Epidermal melanocyte (primary cell): ENCODE data around the gene CXCR5.

ENCODE experiments used
- DNase-seq: peaks from one replicate; pipeline ENCODE4 v3.0.0; 2011; ENCODE audit warnings: low spot score; ENCODE audit not compliant: insufficient read length

CXCR5 gene

DNA sequence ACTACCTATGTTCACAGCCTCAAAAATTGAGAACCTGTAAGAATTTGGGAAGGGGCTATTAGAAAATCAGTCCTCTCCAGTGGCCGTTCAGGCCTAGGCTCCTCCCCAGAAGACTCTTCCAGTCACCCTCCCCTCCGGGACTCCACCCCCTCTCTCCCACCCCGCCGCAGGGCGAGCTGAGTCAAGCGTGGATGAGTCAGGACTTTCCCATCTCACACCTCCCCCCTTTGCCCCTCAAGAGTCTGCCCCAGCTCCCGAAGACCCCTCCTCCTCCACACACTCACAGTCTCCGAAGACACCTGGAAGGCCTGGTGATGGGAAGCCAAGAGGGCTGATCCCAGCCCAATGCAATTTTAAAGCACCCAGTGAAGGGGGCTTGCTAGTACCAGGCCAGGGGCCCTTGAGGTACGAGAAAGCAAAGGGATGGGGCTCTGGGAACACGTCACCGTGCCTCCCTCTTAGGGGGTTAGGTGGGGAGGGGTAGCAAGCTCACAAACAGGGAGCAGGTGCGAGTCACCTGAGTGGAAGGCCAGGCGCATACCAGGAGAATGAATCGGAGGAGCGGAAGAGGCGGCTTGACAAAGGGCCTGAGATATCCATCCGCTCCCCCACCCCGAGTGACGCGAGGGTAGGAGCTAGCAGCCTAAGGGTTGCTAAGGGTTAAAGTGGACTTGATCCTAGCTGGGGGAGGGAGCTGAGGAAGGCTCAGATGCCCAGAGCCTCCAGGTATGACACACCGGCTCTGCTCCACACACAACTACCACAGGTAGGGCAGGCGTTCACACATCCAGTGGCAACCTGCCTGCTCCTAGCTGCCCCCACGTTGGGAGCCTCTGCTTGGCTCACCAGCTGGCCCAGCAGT lies 28.4 kb downstream of the CXCR5 start:
- no peak for DNase-seq

DNA sequence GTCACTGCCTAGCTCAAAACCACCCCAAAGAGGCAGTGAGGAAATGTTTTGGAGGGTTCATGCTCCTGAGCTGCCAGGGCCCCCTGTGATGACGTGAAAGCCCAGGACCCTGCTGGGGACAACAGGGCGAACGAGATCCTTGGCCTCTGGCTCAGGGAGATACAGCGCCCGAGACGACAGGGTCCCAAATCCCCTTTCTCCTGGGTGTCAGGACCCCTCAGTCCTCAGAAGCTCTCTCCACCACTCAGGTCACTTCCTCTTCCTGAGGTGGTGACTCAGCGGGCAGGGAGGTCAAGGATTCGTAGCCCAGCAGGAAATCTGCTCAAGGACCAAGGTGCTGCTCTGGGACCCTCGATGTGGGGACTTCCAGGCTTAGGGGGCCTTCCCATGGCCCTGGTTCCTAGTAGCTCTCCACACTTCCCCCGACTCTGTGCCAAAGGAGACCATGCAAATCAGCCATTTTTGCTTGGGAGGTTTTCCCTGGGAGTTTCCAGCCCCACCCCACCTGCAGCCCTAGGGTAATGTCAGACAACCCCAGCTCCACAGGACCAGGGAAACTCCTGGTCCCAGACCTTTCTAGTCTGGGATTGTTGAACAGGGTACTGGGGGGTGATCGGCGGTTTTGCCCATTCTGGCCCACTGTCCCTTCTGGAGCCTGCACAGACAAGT lies 29.2 kb downstream of the CXCR5 start:
- DNase-seq, result no peak

- no peak for DNase-seq
Measured at GRCh38 chr11:118913411-118914125, 29.9 kb downstream of the CXCR5 start.

GRCh38 chr11:118914178-118914918 lies 30.7 kb downstream of the CXCR5 start:
- no peak for DNase-seq

- no peak for DNase-seq
Measured at GRCh38 chr11:118914987-118915386, 31.3 kb downstream of the CXCR5 start.

DNA sequence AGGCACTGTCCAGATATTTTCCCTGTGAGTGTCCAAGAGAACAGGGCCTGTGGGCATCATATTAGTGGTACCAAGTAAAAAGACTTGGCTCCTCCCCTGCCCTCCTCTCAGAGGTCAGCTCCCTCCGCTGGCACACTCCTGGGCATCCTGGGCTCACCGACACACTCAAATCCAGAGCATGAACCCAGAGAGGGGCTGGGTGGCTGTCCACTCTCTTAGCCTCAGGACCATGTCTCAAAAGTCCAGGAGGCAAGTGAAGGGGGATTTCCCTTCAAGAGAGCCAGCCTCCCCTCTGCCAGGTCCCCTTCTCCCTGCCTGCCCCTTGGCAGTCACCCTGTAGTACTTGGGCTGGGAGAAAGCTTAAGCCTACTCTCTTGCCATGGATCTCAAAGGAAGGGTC lies 31.7 kb downstream of the CXCR5 start:
- no peak for DNase-seq

DNA sequence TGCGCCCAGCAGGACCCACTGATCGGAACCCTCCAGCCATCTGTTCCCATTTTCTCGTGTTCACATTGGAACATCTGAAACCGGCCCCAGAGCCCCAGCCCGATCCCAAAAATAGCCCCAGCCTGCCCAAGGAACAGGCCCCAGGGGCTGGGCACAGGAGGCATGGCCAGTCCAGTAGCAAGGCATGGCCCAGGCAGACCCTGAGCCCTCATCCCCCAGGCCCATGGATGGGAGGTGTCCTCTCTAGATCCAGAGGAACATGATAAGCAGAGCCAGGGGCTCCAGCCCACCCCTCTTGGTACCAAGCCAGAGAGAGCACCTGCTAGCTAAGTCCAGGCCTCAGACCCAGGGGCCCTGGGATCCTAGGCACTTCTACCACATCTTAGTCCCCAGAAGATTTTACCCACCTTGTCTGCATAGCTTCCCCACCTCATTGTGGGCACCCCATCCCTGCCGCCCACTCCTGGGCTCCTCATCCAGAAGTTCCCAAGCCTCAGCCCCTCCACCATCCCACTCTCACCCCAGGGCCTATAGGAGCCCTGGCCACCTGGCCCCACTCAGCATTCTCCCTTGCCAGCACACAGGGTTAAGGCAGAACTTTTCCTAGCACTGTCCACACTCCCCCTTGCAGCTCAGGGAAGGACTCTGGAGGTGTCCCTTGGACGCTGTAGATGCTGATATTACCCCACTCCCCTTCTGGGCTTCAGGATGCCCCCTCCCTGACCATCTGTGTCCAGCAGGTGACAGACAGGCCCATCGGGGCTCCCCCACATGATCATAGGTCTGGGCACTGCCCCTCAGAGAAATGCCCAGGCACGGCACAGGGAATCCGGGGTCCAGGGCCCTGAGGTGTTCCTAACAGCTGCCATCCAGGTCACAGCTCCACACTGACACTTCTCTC lies 32.5 kb downstream of the CXCR5 start:
- no peak for DNase-seq

DNA sequence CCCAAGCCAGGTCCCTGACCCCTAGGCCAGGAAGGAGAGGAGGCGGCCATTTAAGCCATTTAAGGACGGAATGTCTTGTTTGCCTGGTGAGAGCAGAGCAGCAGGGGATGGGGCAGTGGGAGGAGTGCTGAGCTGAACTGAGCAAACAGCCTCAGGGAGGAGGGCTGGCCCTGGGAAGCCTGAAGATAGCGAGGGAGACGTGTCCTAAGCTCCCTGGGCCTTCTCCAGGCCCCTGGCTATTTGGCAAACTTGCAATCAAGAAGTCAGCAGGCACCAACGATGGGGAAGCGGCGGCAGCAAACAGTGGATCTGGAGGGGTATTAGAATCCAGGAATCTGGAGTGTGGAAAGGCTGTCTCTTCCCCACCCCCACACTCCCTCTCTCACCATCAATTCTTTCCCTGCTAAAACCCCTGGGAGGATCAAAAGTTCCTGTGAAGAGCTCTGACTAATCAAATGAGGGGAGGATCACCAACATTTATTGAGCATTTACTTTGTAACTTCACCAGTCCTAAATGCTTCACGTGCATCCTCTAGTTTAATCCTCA lies 33.2 kb downstream of the CXCR5 start:
- no peak for DNase-seq

GRCh38 chr11:118917481-118918127 lies 33.9 kb downstream of the CXCR5 start:
- no peak for DNase-seq

- no peak for DNase-seq
Measured at GRCh38 chr11:118918128-118918685, 34.5 kb downstream of the CXCR5 start.

GRCh38 chr11:118918686-118919280 lies 35.1 kb downstream of the CXCR5 start:
- no peak for DNase-seq

GRCh38 chr11:118921121-118921928 lies 37.6 kb downstream of the CXCR5 start:
- DNase-seq, result peak; percentile 62

GRCh38 chr11:118921929-118922744 lies 38.4 kb downstream of the CXCR5 start:
- peak; percentile 86 for DNase-seq

DNA sequence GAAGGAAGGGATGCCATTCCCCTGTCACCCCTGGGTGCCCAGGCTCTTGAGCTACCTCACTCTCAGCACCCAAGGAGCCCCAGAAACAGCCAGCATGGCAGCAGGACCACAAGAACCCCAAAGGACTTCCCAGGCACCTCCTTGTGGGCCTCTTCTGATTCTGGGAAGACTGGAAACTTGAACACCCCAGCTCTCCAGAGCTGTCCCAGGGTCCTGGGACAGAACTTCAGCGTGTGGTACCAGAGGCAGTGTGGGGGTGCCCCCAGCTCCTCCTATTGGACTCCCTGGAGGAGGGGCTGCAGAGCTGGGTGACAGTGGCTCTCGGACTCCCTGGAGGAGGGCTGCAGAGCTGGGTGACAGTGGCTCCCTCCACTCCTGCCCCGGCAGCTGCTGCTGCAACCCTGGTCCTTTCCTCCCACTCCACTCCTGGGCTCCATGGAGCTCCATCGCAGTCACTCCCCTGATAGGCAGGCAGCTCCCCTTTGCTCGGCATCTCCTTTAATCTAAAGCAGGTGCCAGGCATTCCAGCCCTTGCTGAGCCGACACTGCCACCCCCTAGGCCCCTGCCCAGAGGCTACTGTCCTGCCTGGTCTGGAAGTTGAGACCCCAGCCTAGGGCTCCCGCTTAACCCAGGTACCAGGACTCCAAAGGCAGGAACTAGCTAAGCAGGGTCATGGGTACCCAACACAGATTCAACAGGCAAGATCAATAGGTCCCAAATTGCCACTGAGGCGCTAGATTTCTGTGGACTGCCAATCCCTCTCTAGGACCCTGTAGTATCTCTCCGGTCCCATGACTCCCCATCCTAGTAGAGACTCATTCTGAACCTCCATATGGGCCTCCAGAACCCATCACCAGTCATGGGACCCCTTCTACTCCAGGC lies 39.3 kb downstream of the CXCR5 start:
- no peak for DNase-seq

DNA sequence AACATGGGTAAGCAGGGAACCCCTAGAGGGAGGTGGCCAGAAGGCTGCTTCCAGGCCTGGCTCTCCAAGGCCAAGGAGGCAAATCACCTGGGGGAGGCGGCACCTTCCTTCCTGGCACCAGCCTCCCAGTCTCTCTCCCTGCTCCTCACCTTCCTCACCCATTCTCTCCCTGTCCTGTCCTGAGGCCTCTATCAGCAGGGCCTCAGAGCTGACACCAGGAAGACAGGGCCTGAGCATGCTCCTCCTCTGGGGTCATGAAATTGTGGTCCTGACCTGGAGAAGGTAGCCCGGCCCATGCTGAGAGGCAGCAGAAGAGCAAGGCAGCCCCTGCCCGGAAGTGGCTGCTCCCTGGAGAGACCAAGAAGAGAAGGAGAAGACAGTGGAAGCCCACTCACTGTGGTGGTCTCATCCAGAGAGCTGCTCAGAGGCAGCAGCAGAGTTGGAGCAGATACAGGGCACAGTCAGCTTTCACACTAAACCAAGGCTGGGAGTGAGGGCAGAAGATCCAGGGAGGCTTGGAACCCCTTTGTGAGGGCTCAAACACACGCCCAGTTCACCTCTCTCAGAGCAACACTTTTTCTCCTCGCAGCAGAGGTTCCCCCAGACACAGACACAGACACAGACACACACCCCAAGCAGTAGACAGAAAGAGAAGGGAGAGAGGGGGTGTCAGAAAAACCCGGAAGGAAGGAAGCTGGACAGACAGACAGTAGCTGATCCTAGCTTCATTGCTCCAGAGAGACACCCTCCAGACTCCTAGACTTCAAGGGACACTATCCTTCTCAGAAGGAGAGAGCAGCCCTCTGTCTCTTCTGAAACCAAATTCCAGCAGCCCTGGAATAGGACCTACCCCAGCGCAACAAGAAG lies 40.3 kb downstream of the CXCR5 start:
- no peak for DNase-seq
